H9 (cell line): ENCODE results near the gene FCHSD2. TPM values are rescaled to one million over a fixed set of nuclear protein-coding genes. Genes with fewer than 3 reads are reported as not detected.

Experiments
- DNase-seq: peaks from one replicate; pipeline ENCODE4 v3.0.0-alpha.2; 2017
- H2AFZ ChIP-seq: one replicate; pipeline ENCODE4 v1.6.1; 2013; ENCODE audit warnings: mild to moderate bottlenecking, low read length, control low read depth, moderate library complexity
- H2AK5ac ChIP-seq: 2 replicates; pipeline ENCODE4 v1.6.1; 2013; ENCODE audit warnings: low read length, control low read depth, mixed read lengths; ENCODE audit not compliant: insufficient read length
- H2BK120ac ChIP-seq: one replicate; pipeline ENCODE4 v1.6.1; 2013; ENCODE audit warnings: low read depth, mild to moderate bottlenecking, low read length, control low read depth, inconsistent platforms; ENCODE audit not compliant: poor library complexity, severe bottlenecking
- H2BK12ac ChIP-seq: 2 replicates; pipeline ENCODE4 v1.6.1; 2013; ENCODE audit warnings: low read length, control low read depth, mixed read lengths, low read depth; ENCODE audit not compliant: insufficient read length
- H2BK15ac ChIP-seq: 2 replicates; pipeline ENCODE4 v1.6.1; 2013; ENCODE audit warnings: low read depth, low read length, control low read depth
- H2BK20ac ChIP-seq: one replicate; pipeline ENCODE4 v1.6.1; 2013; ENCODE audit warnings: low read depth, mild to moderate bottlenecking, low read length, control low read depth, inconsistent platforms; ENCODE audit not compliant: poor library complexity, severe bottlenecking
- H2BK5ac ChIP-seq: 2 replicates; pipeline ENCODE4 v1.6.1; 2013; ENCODE audit warnings: low read length, control low read depth, mixed read lengths; ENCODE audit not compliant: insufficient read length
- H3K14ac ChIP-seq: 2 replicates; pipeline ENCODE4 v1.6.1; 2013; ENCODE audit warnings: low read length, control low read depth; ENCODE audit not compliant: insufficient read depth
- H3K18ac ChIP-seq: 2 replicates; pipeline ENCODE4 v1.6.1; 2013; ENCODE audit warnings: low read depth, mild to moderate bottlenecking, mixed read lengths, low read length, control low read depth; ENCODE audit not compliant: insufficient read length
- H3K23ac ChIP-seq: 2 replicates; pipeline ENCODE4 v1.6.1; 2013; ENCODE audit warnings: low read length, control low read depth, mixed read lengths, low read depth; ENCODE audit not compliant: insufficient read length
- H3K23me2 ChIP-seq: 2 replicates; pipeline ENCODE4 v1.6.1; 2013; ENCODE audit warnings: low read depth, mild to moderate bottlenecking, mixed read lengths, low read length, control low read depth; ENCODE audit not compliant: insufficient read length, poor library complexity, severe bottlenecking
- H3K27ac ChIP-seq: 2 replicates; pipeline ENCODE4 v1.5.1; 2013; ENCODE audit warnings: low read length, control low read depth, mixed read lengths, low read depth; ENCODE audit not compliant: insufficient read length
- H3K27me3 ChIP-seq: 2 replicates; pipeline ENCODE4 v1.6.1; 2013; ENCODE audit warnings: low read length, control low read depth, inconsistent platforms; ENCODE audit not compliant: insufficient read depth
- H3K4ac ChIP-seq: 2 replicates; pipeline ENCODE4 v1.6.1; 2013; ENCODE audit warnings: low read depth, mild to moderate bottlenecking, control low read depth, inconsistent platforms, low read length, moderate library complexity
- H3K4me1 ChIP-seq: 2 replicates; pipeline ENCODE4 v1.6.1; 2013; ENCODE audit warnings: low read length, control low read depth, inconsistent platforms; ENCODE audit not compliant: insufficient read depth
- H3K4me2 ChIP-seq: 2 replicates; pipeline ENCODE4 v1.6.1; 2013; ENCODE audit warnings: low read length, control low read depth, mixed read lengths; ENCODE audit not compliant: insufficient read length, insufficient read depth
- H3K56ac ChIP-seq: 2 replicates; pipeline ENCODE4 v1.6.1; 2013; ENCODE audit warnings: low read depth, mild to moderate bottlenecking, mixed read lengths, low read length, control low read depth; ENCODE audit not compliant: insufficient read length
- H3K79me1 ChIP-seq: 2 replicates; pipeline ENCODE4 v1.6.1; 2013; ENCODE audit warnings: low read depth, mild to moderate bottlenecking, moderate library complexity, low read length, control low read depth, inconsistent platforms; ENCODE audit not compliant: insufficient read depth, poor library complexity, severe bottlenecking
- H3K79me2 ChIP-seq: 2 replicates; pipeline ENCODE4 v1.6.1; 2013; ENCODE audit warnings: low read length, control low read depth, inconsistent platforms; ENCODE audit not compliant: insufficient read depth
- H3K9ac ChIP-seq: 2 replicates; pipeline ENCODE4 v1.6.1; 2013; ENCODE audit warnings: low read length, control low read depth, mixed read lengths; ENCODE audit not compliant: insufficient read length; ENCODE audit errors: extremely low read depth
- H3K9me3 ChIP-seq: one replicate; pipeline ENCODE4 v1.6.1; 2013; ENCODE audit warnings: low read depth, low read length, inconsistent platforms; ENCODE audit not compliant: control insufficient read depth
- H3T11ph ChIP-seq: one replicate; pipeline ENCODE4 v1.6.1; 2013; ENCODE audit warnings: mild to moderate bottlenecking, low read length, control low read depth, inconsistent platforms
- H4K20me1 ChIP-seq: one replicate; pipeline ENCODE4 v1.6.1; 2013; ENCODE audit not compliant: control insufficient read depth, insufficient read length, insufficient read depth
- H4K5ac ChIP-seq: 2 replicates; pipeline ENCODE4 v1.6.1; 2013; ENCODE audit warnings: low read depth, mild to moderate bottlenecking, mixed read lengths, low read length, control low read depth; ENCODE audit not compliant: insufficient read length
- H4K8ac ChIP-seq: replicated peaks from 2 replicates; pipeline ENCODE4 v1.6.1; 2013; ENCODE audit warnings: low read length, control low read depth, mixed read lengths, low read depth; ENCODE audit not compliant: insufficient read length
- H4K91ac ChIP-seq: 2 replicates; pipeline ENCODE4 v1.6.1; 2013; ENCODE audit warnings: low read depth, mild to moderate bottlenecking, moderate library complexity, mixed read lengths, low read length, control low read depth; ENCODE audit not compliant: insufficient read length
- H3K27ac Mint-ChIP-seq, 3 experiments: 2 replicates in 2 of 3; 3 replicates in 1 of 3; pipeline ENCODE4 v1.8.0; 2020 to 2021; ENCODE audit warnings: mixed read lengths in 3 of 3, mild to moderate bottlenecking in 1 of 3, moderate library complexity in 1 of 3
- H3K27me3 Mint-ChIP-seq: 2 replicates; pipeline ENCODE4 v1.8.0; 2021; ENCODE audit warnings: low read depth, mild to moderate bottlenecking, moderate library complexity, mixed read lengths
- H3K36me3 Mint-ChIP-seq, 3 experiments: 2 replicates in 2 of 3; 3 replicates in 1 of 3; pipeline ENCODE4 v1.8.0; 2020 to 2021; ENCODE audit warnings: low read depth in 3 of 3, mixed read lengths in 3 of 3; ENCODE audit not compliant: insufficient read depth in 1 of 3
- H3K4me1 Mint-ChIP-seq, 2 experiments: 2 replicates each; pipeline ENCODE4 v1.8.0; 2020; ENCODE audit warnings: mixed read lengths in 2 of 2
- H3K4me3 Mint-ChIP-seq, 2 experiments: 2 replicates in 1 of 2; 3 replicates in 1 of 2; pipeline ENCODE4 v1.8.0; 2020 to 2021; ENCODE audit warnings: mild to moderate bottlenecking in 2 of 2, mixed read lengths in 2 of 2, moderate library complexity in 1 of 2
- H3K9me3 Mint-ChIP-seq, 2 experiments: 2 replicates in 1 of 2; 3 replicates in 1 of 2; pipeline ENCODE4 v1.8.0; 2020; ENCODE audit warnings: mild to moderate bottlenecking in 2 of 2, mixed read lengths in 2 of 2, moderate library complexity in 1 of 2
- CTCF ChIP-seq: fragments of 200-600 bp; sonication (generic); conservative IDR thresholded peaks from 3 replicates; pipeline ENCODE4 v1.8.0; 2021; ENCODE audit warnings: antibody characterized with exemption, mild to moderate bottlenecking
- WGBS: extraction: QIAGEN DNeasy Blood & Tissue Kit; methylation state at CpG from one replicate; pipeline ENCODE4 v1.1.7; 2013; ENCODE audit warnings: missing lambda C conversion rate, low lambda C conversion rate, mixed read lengths; ENCODE audit not compliant: insufficient read length; ENCODE audit errors: extremely low coverage; 5-methylcytosine and 5-hydroxymethylcytosine counted together
- total RNA-seq: library from RNA; stranded (reverse); gene quantifications from 2 replicates; pipeline ENCODE4 v1.2.1, GENCODE V29; 2021

The FCHSD2 gene
- total RNA-seq, 1 experiment from 2014 or later: 17.8 TPM

- no peak overlapping the region for H2BK5ac ChIP-seq
- H3K56ac ChIP-seq: no peak overlapping the region
- H3K27ac ChIP-seq: no peak overlapping the region
- H4K5ac ChIP-seq: no peak overlapping the region
- no peaks in the 10 kb centered on the region for H3K23me2 ChIP-seq
- H2BK12ac ChIP-seq: no peak overlapping the region
- no peak overlapping the region for H2BK15ac ChIP-seq
- H3K4me1 ChIP-seq: no peaks in the 10 kb centered on the region; the same call in 1 of the 2 replicates
- Mint-ChIP-seq H3K9me3 (no peaks in the 10 kb centered on the region), H3K27ac (no peak overlapping the region; a peak in 1 of 7 replicates), H3K27me3 (no peaks in the 10 kb centered on the region), H3K4me3 (no peak overlapping the region), H3K36me3 (no peaks in the 10 kb centered on the region; a peak in 1 of 7 replicates), H3K4me1 (peaks cover 15 to 16% of the 10 kb centered on the region in 2 experiments)
- H3T11ph ChIP-seq: no peak overlapping the region
- no CpG with 5 or more reads among the region's 3 CpGs for WGBS
- H3K27me3 ChIP-seq: no peaks in the 10 kb centered on the region
- no peak overlapping the region for H3K18ac ChIP-seq
- no peak overlapping the region for H4K91ac ChIP-seq
- H3K9ac ChIP-seq: no peak overlapping the region
- no peaks in the 10 kb centered on the region for H3K9me3 ChIP-seq
- H3K79me2 ChIP-seq: no peaks in the 10 kb centered on the region
- no peak overlapping the region for H2AFZ ChIP-seq
- DNase-seq: no peak
- no peak overlapping the region for H2AK5ac ChIP-seq
- H4K20me1 ChIP-seq: no peaks in the 10 kb centered on the region
- no peak overlapping the region for H3K14ac ChIP-seq
- H4K8ac ChIP-seq: no peak overlapping the region
- no peaks in the 10 kb centered on the region for H3K79me1 ChIP-seq
- peak overlapping the region; percentile 33 for H3K4me2 ChIP-seq
- TF ChIP-seq CTCF: no peak
- H3K23ac ChIP-seq: no peak overlapping the region
- no peak overlapping the region for H3K4ac ChIP-seq
- H2BK120ac ChIP-seq: no peak overlapping the region
- H2BK20ac ChIP-seq: no peak overlapping the region
Measured at GRCh38 chr11:72950685-72951084, 191.4 kb downstream of the FCHSD2 start.
